SU-DHL-6 (cell line): Measurements from ENCODE around the gene MYOM3.

Experiments used
- H2AFZ ChIP-seq: fragments of 200-600 bp; sonication (generic); 2 replicates; pipeline ENCODE4 v1.6.1; 2014; ENCODE audit warnings: low read depth, mild to moderate bottlenecking, moderate library complexity, mixed read lengths, antibody characterized with exemption, low read length; ENCODE audit not compliant: severe bottlenecking
- H3F3A ChIP-seq: fragments of 200-600 bp; shearing (Covaris generic); 2 replicates; pipeline ENCODE4 v1.6.0; 2016; ENCODE audit warnings: antibody characterized with exemption, mild to moderate bottlenecking; ENCODE audit not compliant: insufficient read depth
- H3K27ac ChIP-seq: fragments of 200-600 bp; sonication (generic); 2 replicates; pipeline ENCODE4 v1.5.1; 2016; ENCODE audit warnings: low read depth, mild to moderate bottlenecking, low read length, moderate library complexity, mixed read lengths
- H3K27me3 ChIP-seq: fragments of 200-600 bp; sonication (generic), shearing (Covaris generic); 2 replicates; pipeline ENCODE4 v1.6.0; 2014; ENCODE audit warnings: mild to moderate bottlenecking, low read length
- H3K36me3 ChIP-seq: fragments of 200-600 bp; sonication (generic); 2 replicates; pipeline ENCODE4 v1.6.1; 2014; ENCODE audit warnings: mild to moderate bottlenecking, low read length, mixed read lengths
- H3K4me2 ChIP-seq: fragments of 300-600, 200-600 bp; shearing (Covaris generic), sonication (generic); 2 replicates; pipeline ENCODE4 v1.6.0; 2014; ENCODE audit warnings: low read length, low read depth, mild to moderate bottlenecking; ENCODE audit not compliant: poor library complexity, severe bottlenecking
- H3K4me3 ChIP-seq: fragments of 200-600 bp; sonication (generic); 2 replicates; pipeline ENCODE4 v1.5.1; 2014; ENCODE audit warnings: antibody characterized with exemption, low read length, mild to moderate bottlenecking, mixed read lengths; ENCODE audit not compliant: insufficient read depth, poor library complexity, severe bottlenecking
- H3K79me2 ChIP-seq: fragments of 200-600 bp; sonication (generic); 2 replicates; pipeline ENCODE4 v1.6.1; 2014; ENCODE audit warnings: mild to moderate bottlenecking, low read length, moderate library complexity; ENCODE audit not compliant: insufficient read depth
- H3K9ac ChIP-seq: fragments of 200-600 bp; sonication (generic); 2 replicates; pipeline ENCODE4 v1.7.0; 2014; ENCODE audit warnings: mild to moderate bottlenecking, low read length
- H3K9me2 ChIP-seq: fragments of 200-600 bp; sonication (generic); replicated peaks from 2 replicates; pipeline ENCODE4 v1.6.1; 2014; ENCODE audit warnings: low read length; ENCODE audit not compliant: insufficient read depth
- H3K9me3 ChIP-seq: fragments of 200-600 bp; sonication (generic); 2 replicates; pipeline ENCODE4 v1.6.1; 2014; ENCODE audit warnings: low read length, mixed read lengths; ENCODE audit not compliant: insufficient read depth
- H4K20me1 ChIP-seq: fragments of 200-600 bp; sonication (generic); 2 replicates; pipeline ENCODE4 v1.6.1; 2014; ENCODE audit warnings: low read depth, mild to moderate bottlenecking, antibody characterized with exemption, low read length, moderate library complexity, mixed read lengths
- EZH2phosphoT487 ChIP-seq: fragments of 200-600 bp; sonication (generic), shearing (Covaris generic); conservative IDR thresholded peaks from 2 replicates; pipeline ENCODE4 v1.6.1; 2018; ENCODE audit warnings: mild to moderate bottlenecking, antibody characterized with exemption, low read length, moderate library complexity, mixed read lengths
- TF ChIP-seq, protein P1 (sequence below): fragments of 200-600 bp; sonication (generic); IDR thresholded peaks from one replicate; pipeline ENCODE4 v1.5.1; 2017; ENCODE audit warnings: antibody characterized with exemption, mild to moderate bottlenecking, low read length, moderate library complexity; ENCODE audit not compliant: insufficient read depth, poor library complexity, severe bottlenecking

The MYOM3 gene

GRCh38 chr1:24109686-24110475 is 2.1 kb downstream of the MYOM3 start:
- Histone ChIP-seq H3K9me2 (no peaks in the 10 kb centered on the region), H3K27ac (no peak overlapping the region), H3K9ac (no peak overlapping the region), H3F3A (no peaks in the 10 kb centered on the region), H4K20me1 (no peaks in the 10 kb centered on the region), H3K27me3 (no peaks in the 10 kb centered on the region), H2AFZ (no peak overlapping the region), H3K4me2 (no peak overlapping the region), H3K9me3 (no peaks in the 10 kb centered on the region), H3K36me3 (no peaks in the 10 kb centered on the region), H3K79me2 (no peaks in the 10 kb centered on the region), H3K4me3 (no peak overlapping the region)
- no peak for TF ChIP-seq EZH2phosphoT487
- TF ChIP-seq, protein P1, sequence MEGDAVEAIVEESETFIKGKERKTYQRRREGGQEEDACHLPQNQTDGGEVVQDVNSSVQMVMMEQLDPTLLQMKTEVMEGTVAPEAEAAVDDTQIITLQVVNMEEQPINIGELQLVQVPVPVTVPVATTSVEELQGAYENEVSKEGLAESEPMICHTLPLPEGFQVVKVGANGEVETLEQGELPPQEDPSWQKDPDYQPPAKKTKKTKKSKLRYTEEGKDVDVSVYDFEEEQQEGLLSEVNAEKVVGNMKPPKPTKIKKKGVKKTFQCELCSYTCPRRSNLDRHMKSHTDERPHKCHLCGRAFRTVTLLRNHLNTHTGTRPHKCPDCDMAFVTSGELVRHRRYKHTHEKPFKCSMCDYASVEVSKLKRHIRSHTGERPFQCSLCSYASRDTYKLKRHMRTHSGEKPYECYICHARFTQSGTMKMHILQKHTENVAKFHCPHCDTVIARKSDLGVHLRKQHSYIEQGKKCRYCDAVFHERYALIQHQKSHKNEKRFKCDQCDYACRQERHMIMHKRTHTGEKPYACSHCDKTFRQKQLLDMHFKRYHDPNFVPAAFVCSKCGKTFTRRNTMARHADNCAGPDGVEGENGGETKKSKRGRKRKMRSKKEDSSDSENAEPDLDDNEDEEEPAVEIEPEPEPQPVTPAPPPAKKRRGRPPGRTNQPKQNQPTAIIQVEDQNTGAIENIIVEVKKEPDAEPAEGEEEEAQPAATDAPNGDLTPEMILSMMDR, result no peak

DNA sequence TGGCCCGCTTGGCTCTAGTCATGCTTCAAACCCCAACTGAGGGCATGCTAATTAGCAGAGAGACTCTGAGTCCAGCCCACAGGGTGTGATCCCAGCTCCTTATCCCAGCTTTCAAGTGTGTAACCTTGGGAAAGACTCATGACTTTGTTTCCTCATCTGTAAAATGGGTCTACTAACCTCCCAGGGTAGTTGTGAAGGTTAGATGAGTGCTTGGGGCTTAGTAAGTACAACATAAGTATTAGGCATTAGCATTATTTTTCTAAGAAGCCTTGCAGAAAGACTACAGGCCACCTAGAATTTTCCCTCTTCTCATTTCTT is 2.8 kb downstream of the MYOM3 start:
- Histone ChIP-seq H3K9me3 (no peaks in the 10 kb centered on the region), H3K79me2 (no peaks in the 10 kb centered on the region), H3K9ac (no peak overlapping the region), H3K4me2 (no peak overlapping the region), H3F3A (no peaks in the 10 kb centered on the region), H3K27ac (no peak overlapping the region), H3K36me3 (no peaks in the 10 kb centered on the region), H2AFZ (no peak overlapping the region), H3K9me2 (no peaks in the 10 kb centered on the region), H4K20me1 (no peaks in the 10 kb centered on the region), H3K27me3 (no peaks in the 10 kb centered on the region), H3K4me3 (no peak overlapping the region)
- no peak for TF ChIP-seq EZH2phosphoT487
- TF ChIP-seq, protein P1, result no peak

DNA sequence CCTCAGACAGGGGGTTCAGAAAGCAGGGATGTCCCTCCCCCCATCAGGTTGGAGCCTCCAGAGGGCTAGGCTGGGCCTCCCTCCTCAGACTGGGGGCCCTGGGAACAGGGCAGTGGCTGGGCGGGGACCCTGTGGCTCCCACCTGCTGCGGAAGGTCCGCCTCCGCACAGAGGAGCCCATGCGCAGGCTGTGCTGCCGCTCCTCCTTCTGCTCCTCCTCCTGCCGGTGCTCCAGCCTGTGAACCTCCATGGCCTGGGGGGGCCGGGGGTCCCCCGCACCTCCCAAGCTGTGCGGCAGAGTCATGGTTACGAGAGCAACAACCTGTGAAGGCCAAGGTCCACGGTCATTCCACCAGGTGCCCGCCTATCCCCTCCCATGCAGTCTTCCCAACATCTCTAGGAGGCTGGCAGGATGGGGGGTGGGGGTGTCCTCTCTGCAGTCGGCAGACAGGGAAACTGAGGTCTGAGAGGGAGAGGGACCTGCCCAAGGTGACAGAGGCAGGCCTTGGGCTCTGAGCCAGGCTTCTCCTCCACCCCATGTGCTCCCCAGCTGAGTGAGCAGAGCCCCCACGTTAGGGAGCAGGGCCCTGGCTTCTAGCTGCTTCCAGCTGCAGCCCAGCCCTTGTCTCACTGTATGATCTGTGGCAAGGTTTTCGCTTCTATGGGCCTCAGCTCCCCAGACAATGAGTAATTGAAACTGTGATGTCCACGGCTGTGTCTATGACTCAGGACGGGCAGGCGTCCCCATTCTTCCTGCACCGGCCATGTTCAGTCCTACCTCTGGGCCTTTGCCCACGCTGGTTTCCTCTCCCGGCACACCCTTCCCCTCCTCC is 3.4 kb downstream of the MYOM3 start:
- H3K4me3 ChIP-seq, result no peak overlapping the region
- TF ChIP-seq, protein P1, result no peak
- TF ChIP-seq EZH2phosphoT487, result no peak
- no peaks in the 10 kb centered on the region for H3K36me3 ChIP-seq
- H3K9me3 ChIP-seq, result no peaks in the 10 kb centered on the region
- H3K4me2 ChIP-seq, result no peak overlapping the region
- H3K27ac ChIP-seq, result no peak overlapping the region
- H3K27me3 ChIP-seq, result no peaks in the 10 kb centered on the region
- H3K79me2 ChIP-seq, result no peaks in the 10 kb centered on the region
- H3F3A ChIP-seq, result no peaks in the 10 kb centered on the region
- no peaks in the 10 kb centered on the region for H4K20me1 ChIP-seq
- no peak overlapping the region for H3K9ac ChIP-seq
- no peak overlapping the region for H2AFZ ChIP-seq
- no peaks in the 10 kb centered on the region for H3K9me2 ChIP-seq
